ENCODE measurements around the gene PLCG1. TPM values are rescaled to one million over a fixed set of nuclear protein-coding genes. Genes with fewer than 3 reads are reported as not detected.

Gene PLCG1
- total and polyA plus RNA-seq, 9 of the 15 experiments (the other 6 are each of a cell fraction or from before 2014, with no cell fraction given): 1.7 to 67.0 (median 34.8) TPM

- TF ChIP-seq VEZF1 (CRISPR knock-in tag; IDR thresholded peaks at IDR 0.05) (peak; percentile 80; the same call in 1 of the 2 replicates), MCM7 (IDR thresholded peaks at IDR 0.05) (no peak), EGR1 (conservative IDR thresholded peaks at IDR 0.05) (peak; percentile 78), ZNF518B (CRISPR knock-in tag; IDR thresholded peaks at IDR 0.05) (no peak), TAF9B (IDR thresholded peaks at IDR 0.05; ENCODE audit: partially characterized antibody) (no peak), ETV1 (tag; conservative IDR thresholded peaks at IDR 0.05; ENCODE audit: low read depth) (peak; percentile 22; the same call in 1 of the 2 replicates), SMAD3 (CRISPR knock-in tag; conservative IDR thresholded peaks at IDR 0.05) (no peak), CREB1 (IDR thresholded peaks at IDR 0.05) (no peak), CREB1 (CRISPR knock-in tag; IDR thresholded peaks at IDR 0.05) (no peak; the same call in 1 of the 2 replicates), SUPT5H (IDR thresholded peaks at IDR 0.05) (peak; percentile 34; the same call in 1 of the 2 replicates), CBX3 (IDR thresholded peaks at IDR 0.05; ENCODE audit: borderline replicate concordance in 1 of 2, low read length in 2 of 2) (no peak), TAF15 (IDR thresholded peaks at IDR 0.05; ENCODE audit: low read depth, low read length) (no peak), MITF (IDR thresholded peaks at IDR 0.05) (peak; percentile 36; the same call in 1 of the 2 replicates)
Measured at GRCh38 chr20:41137614-41138474, 501 bp downstream of the PLCG1 start (continued).
